Measurements from ENCODE around the gene CAPN7. TPM values are rescaled to one million over a fixed set of nuclear protein-coding genes. Genes with fewer than 3 reads are reported as not detected.

The CAPN7 gene
- total RNA-seq, 1 experiment from 2014 or later, result 27.7 TPM

GRCh38 chr3:15261274-15261673, 55.2 kb downstream of the CAPN7 start:
- no peaks in the 10 kb centered on the region for H3K4me1 ChIP-seq (ENCODE audit: control insufficient read depth in 1 of 2, insufficient read depth in 2 of 2, low read length in 2 of 2)
- no peak overlapping the region for H3K27ac ChIP-seq (ENCODE audit: low read depth, low read length)
- H2AFZ ChIP-seq (ENCODE audit: low read depth, low read length, poor library complexity, severe bottlenecking), result no peak overlapping the region
- ChIA-PET POLR2A (no interaction called here), RAD21 (ENCODE audit: low non-redundant PET in 1 of 2, low total read pairs in 2 of 2, uncharacterized antibody in 2 of 2, unreplicated experiment in 2 of 2) (no interaction called here), CTCF (no interaction called here)
- no peak overlapping the region for H3K9ac ChIP-seq (ENCODE audit: low read length)
- 0 out of 2 replicates have a peak, but pooled peaks have one; percentile 21 for ATAC-seq
- TF ChIP-seq POLR2AphosphoS5 (IDR thresholded peaks at IDR 0.05; ENCODE audit: low read depth, low read length), result peak; percentile 26; the same call in 1 of the 2 replicates
- TF ChIP-seq TCF7L2 (IDR thresholded peaks at IDR 0.05; ENCODE audit: borderline replicate concordance, extremely low read depth, insufficient read depth, insufficient read length), result no peak
- H3K36me3 ChIP-seq (ENCODE audit: control insufficient read depth in 1 of 2, insufficient read depth in 2 of 2, low read length in 2 of 2), result peaks cover 14% of the 10 kb centered on the region in 2 experiments; a peak in 3 of 4 replicates
- BruUV-seq (replicated peaks), result no TSS peak
- H3K9me2 ChIP-seq (ENCODE audit: insufficient read depth), result no peaks in the 10 kb centered on the region
- H3K9me3 ChIP-seq (ENCODE audit: control insufficient read depth in 1 of 2, insufficient read depth in 1 of 2, low read depth in 1 of 2, low read length in 2 of 2), result no peaks in the 10 kb centered on the region
- H3K79me2 ChIP-seq (ENCODE audit: insufficient read depth, low read length), result no peaks in the 10 kb centered on the region
- no peak for DNase-seq (ENCODE audit: low read depth, low spot score)
- H4K20me1 ChIP-seq (ENCODE audit: insufficient read depth), result no peaks in the 10 kb centered on the region
- no peaks in the 10 kb centered on the region for H3K27me3 ChIP-seq (ENCODE audit: insufficient read depth, low read length)
- H3K4me3 ChIP-seq (replicated peaks in 1 of 2; ENCODE audit: low read depth in 1 of 2, low read length in 2 of 2), result no peak overlapping the region
- intact Hi-C loops (cut with micrococcal nuclease), result no loop called here
- no peak overlapping the region for H3K4me2 ChIP-seq (ENCODE audit: low read length)

GRCh38 chr3:15262021-15262420, 56.0 kb downstream of the CAPN7 start:
- Histone ChIP-seq H3K4me3 (replicated peaks in 1 of 2; ENCODE audit: low read depth in 1 of 2, low read length in 2 of 2) (no peak overlapping the region), H3K27ac (ENCODE audit: low read depth, low read length) (no peak overlapping the region), H3K36me3 (ENCODE audit: control insufficient read depth in 1 of 2, insufficient read depth in 2 of 2, low read length in 2 of 2) (peaks cover 8 to 10% of the 10 kb centered on the region in 2 experiments; a peak in 3 of 4 replicates), H4K20me1 (ENCODE audit: insufficient read depth) (no peaks in the 10 kb centered on the region), H3K79me2 (ENCODE audit: insufficient read depth, low read length) (no peaks in the 10 kb centered on the region), H2AFZ (ENCODE audit: low read depth, low read length, poor library complexity, severe bottlenecking) (no peak overlapping the region), H3K9ac (ENCODE audit: low read length) (no peak overlapping the region), H3K4me1 (ENCODE audit: control insufficient read depth in 1 of 2, insufficient read depth in 2 of 2, low read length in 2 of 2) (no peaks in the 10 kb centered on the region), H3K9me2 (ENCODE audit: insufficient read depth) (no peaks in the 10 kb centered on the region), H3K9me3 (ENCODE audit: control insufficient read depth in 1 of 2, insufficient read depth in 1 of 2, low read depth in 1 of 2, low read length in 2 of 2) (no peaks in the 10 kb centered on the region), H3K27me3 (ENCODE audit: insufficient read depth, low read length) (no peaks in the 10 kb centered on the region), H3K4me2 (ENCODE audit: low read length) (no peak overlapping the region)
- ChIA-PET RAD21 (ENCODE audit: low non-redundant PET in 1 of 2, low total read pairs in 2 of 2, uncharacterized antibody in 2 of 2, unreplicated experiment in 2 of 2) (no interaction called here), POLR2A (no interaction called here), CTCF (no interaction called here)
- no peak for DNase-seq (ENCODE audit: low read depth, low spot score)
- intact Hi-C loops (cut with micrococcal nuclease), result no loop called here
- no peak for ATAC-seq
- TF ChIP-seq MAX (IDR thresholded peaks at IDR 0.05), result no peak
- no peak for TF ChIP-seq ELF1 (IDR thresholded peaks at IDR 0.05; ENCODE audit: borderline replicate concordance, low read depth)
- no peak for TF ChIP-seq CBX3 (IDR thresholded peaks at IDR 0.05; ENCODE audit: low read depth)
- no peak for TF ChIP-seq SP1 (IDR thresholded peaks at IDR 0.05; ENCODE audit: low read depth)
- no peak for TF ChIP-seq ZBTB33 (IDR thresholded peaks at IDR 0.05; ENCODE audit: extremely low read depth, insufficient replicate concordance, low read length)
- no peak for TF ChIP-seq EZH2phosphoT487 (IDR thresholded peaks at IDR 0.05; ENCODE audit: borderline replicate concordance)
- no peak for TF ChIP-seq SIN3A (IDR thresholded peaks at IDR 0.05; ENCODE audit: low read depth)
- no peak for TF ChIP-seq CEBPB (IDR thresholded peaks at IDR 0.05; ENCODE audit: low read depth)
- no peak for TF ChIP-seq YY1 (IDR thresholded peaks at IDR 0.05; ENCODE audit: extremely low read depth, insufficient replicate concordance, low read depth, low read length)
- TF ChIP-seq EZH2 (IDR thresholded peaks at IDR 0.05), result no peak
- TF ChIP-seq POLR2A (IDR thresholded peaks at IDR 0.05; ENCODE audit: borderline replicate concordance, extremely low read depth, insufficient read depth, insufficient read length), result no peak
- TF ChIP-seq REST (IDR thresholded peaks at IDR 0.05; ENCODE audit: low read depth), result no peak
- no peak for TF ChIP-seq EGR1 (IDR thresholded peaks at IDR 0.05; ENCODE audit: low read depth)
- TF ChIP-seq ATF3 (IDR thresholded peaks at IDR 0.05), result no peak
- BruUV-seq (replicated peaks), result no TSS peak
